DND-41 (cell line): ENCODE data around the gene GAS7.

Source experiments
- ATAC-seq: fragments of 200-7000 bp; cut with Tn5 transposase; 3 replicates; pipeline ENCODE4 v1.9.1; 2021; ENCODE audit warnings: low read depth; ENCODE audit not compliant: insufficient read depth
- DNase-seq: peaks from one replicate; pipeline ENCODE4 v3.0.0-alpha.2; 2020
- H2AFZ ChIP-seq: 2 replicates; pipeline ENCODE4 v1.6.0; 2012; ENCODE audit warnings: low read depth, low read length
- H3K27ac ChIP-seq: 2 replicates; pipeline ENCODE4 v1.5.1; 2012; ENCODE audit warnings: low read length, inconsistent platforms
- H3K27me3 ChIP-seq: fragments of 200-600 bp; sonication (generic); 2 replicates; pipeline ENCODE4 v1.6.0; 2012; ENCODE audit warnings: low read length, mild to moderate bottlenecking, inconsistent platforms; ENCODE audit not compliant: insufficient read depth, poor library complexity
- H3K36me3 ChIP-seq: 2 replicates; pipeline ENCODE4 v1.5.1; 2012; ENCODE audit warnings: low read length, inconsistent platforms; ENCODE audit not compliant: insufficient read depth
- H3K4me1 ChIP-seq: 2 replicates; pipeline ENCODE4 v1.5.1; 2012; ENCODE audit warnings: mild to moderate bottlenecking, low read length; ENCODE audit not compliant: insufficient read depth
- H3K4me2 ChIP-seq: 2 replicates; pipeline ENCODE4 v1.6.0; 2012; ENCODE audit warnings: mild to moderate bottlenecking, moderate library complexity, low read length, inconsistent platforms; ENCODE audit not compliant: insufficient read depth
- H3K4me3 ChIP-seq, 2 experiments: fragments of 200-600 bp in 1 of 2; shearing (Covaris generic) in 1 of 2; 2 replicates each; pipeline ENCODE4 v1.5.1; 2012 to 2016; ENCODE audit warnings: inconsistent platforms in 2 of 2, low read length in 2 of 2, mild to moderate bottlenecking in 2 of 2, low read depth in 1 of 2, moderate library complexity in 1 of 2
- H3K79me2 ChIP-seq: 2 replicates; pipeline ENCODE4 v1.6.0; 2012; ENCODE audit warnings: low read length, inconsistent platforms; ENCODE audit not compliant: insufficient read depth
- H3K9ac ChIP-seq: 2 replicates; pipeline ENCODE4 v1.6.0; 2012; ENCODE audit warnings: low read depth, mild to moderate bottlenecking, inconsistent platforms, low read length, moderate library complexity
- H3K9me3 ChIP-seq: 2 replicates; pipeline ENCODE4 v1.5.1; 2012; ENCODE audit warnings: low read length, moderate library complexity, mild to moderate bottlenecking, inconsistent platforms; ENCODE audit not compliant: insufficient read depth, severe bottlenecking
- H4K20me1 ChIP-seq: 2 replicates; pipeline ENCODE4 v1.6.0; 2012; ENCODE audit warnings: low read length; ENCODE audit not compliant: insufficient read depth
- EZH2 ChIP-seq: IDR thresholded peaks from 3 replicates; pipeline ENCODE4 v1.6.1; 2012; ENCODE audit warnings: borderline replicate concordance, low read depth, mild to moderate bottlenecking, moderate library complexity, low read length, inconsistent platforms; ENCODE audit not compliant: severe bottlenecking
- TF ChIP-seq, protein P1 (sequence below): IDR thresholded peaks from 2 replicates; pipeline ENCODE4 v1.5.1; 2012; ENCODE audit warnings: borderline replicate concordance, low read length, moderate library complexity, mild to moderate bottlenecking; ENCODE audit not compliant: poor library complexity, severe bottlenecking; ENCODE audit errors: extremely low read depth

The GAS7 gene

DNA sequence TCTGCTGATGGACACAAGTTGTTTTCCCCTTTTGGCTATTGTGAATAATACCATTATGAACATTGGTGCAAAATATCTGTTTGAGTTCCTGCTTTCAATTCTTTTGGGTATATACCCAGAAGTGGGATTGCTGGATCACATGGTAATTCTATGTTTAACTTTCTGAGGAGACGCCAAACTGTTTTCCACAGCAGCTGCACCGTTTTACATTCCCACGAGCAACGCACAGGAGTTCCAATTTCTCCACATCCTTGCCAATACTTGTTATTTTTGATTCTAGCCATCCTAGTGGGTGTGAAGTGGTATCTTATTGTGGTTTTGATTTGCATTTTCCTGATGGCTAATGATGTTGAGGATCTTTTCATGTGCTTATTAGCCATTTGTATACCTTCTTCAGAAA lies 43.4 kb upstream of the GAS7 start:
- no peaks in the 10 kb centered on the region for H4K20me1 ChIP-seq
- H2AFZ ChIP-seq, result no peak overlapping the region
- no peak overlapping the region for H3K4me3 ChIP-seq
- H3K27ac ChIP-seq, result no peak overlapping the region
- H3K79me2 ChIP-seq, result no peaks in the 10 kb centered on the region
- no peak for ATAC-seq
- TF ChIP-seq, protein P1, sequence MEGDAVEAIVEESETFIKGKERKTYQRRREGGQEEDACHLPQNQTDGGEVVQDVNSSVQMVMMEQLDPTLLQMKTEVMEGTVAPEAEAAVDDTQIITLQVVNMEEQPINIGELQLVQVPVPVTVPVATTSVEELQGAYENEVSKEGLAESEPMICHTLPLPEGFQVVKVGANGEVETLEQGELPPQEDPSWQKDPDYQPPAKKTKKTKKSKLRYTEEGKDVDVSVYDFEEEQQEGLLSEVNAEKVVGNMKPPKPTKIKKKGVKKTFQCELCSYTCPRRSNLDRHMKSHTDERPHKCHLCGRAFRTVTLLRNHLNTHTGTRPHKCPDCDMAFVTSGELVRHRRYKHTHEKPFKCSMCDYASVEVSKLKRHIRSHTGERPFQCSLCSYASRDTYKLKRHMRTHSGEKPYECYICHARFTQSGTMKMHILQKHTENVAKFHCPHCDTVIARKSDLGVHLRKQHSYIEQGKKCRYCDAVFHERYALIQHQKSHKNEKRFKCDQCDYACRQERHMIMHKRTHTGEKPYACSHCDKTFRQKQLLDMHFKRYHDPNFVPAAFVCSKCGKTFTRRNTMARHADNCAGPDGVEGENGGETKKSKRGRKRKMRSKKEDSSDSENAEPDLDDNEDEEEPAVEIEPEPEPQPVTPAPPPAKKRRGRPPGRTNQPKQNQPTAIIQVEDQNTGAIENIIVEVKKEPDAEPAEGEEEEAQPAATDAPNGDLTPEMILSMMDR, result no peak
- TF ChIP-seq EZH2, result no peak
- DNase-seq, result no peak
- H3K9me3 ChIP-seq, result no peaks in the 10 kb centered on the region
- no peaks in the 10 kb centered on the region for H3K4me1 ChIP-seq
- H3K36me3 ChIP-seq, result no peaks in the 10 kb centered on the region
- H3K9ac ChIP-seq, result no peak overlapping the region
- no peak overlapping the region for H3K4me2 ChIP-seq
- H3K27me3 ChIP-seq, result no peaks in the 10 kb centered on the region

DNA sequence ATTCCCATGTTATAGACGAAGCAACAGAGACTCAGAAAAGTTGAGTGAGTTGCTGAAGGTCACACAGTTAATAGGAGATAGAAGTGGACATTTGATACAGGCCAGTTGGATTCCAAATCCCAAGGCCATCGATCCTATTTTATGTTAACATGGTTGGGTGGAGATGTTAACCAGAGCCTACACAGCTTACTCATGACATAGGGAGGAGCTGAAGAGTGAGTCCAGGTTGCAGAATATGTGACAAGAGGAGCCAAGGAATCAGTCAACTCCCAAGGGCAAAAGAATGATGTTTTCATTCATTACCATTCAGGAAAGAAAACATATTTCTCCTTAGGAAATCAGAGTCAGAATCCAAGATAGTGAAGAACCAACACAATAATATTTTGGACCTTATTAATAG lies 40.3 kb upstream of the GAS7 start:
- no peak overlapping the region for H3K4me3 ChIP-seq
- H3K4me2 ChIP-seq, result no peak overlapping the region
- H4K20me1 ChIP-seq, result no peaks in the 10 kb centered on the region
- TF ChIP-seq, protein P1, result no peak
- no peak for TF ChIP-seq EZH2
- ATAC-seq (no peak), DNase-seq (no peak)
- H3K79me2 ChIP-seq, result no peaks in the 10 kb centered on the region
- H3K27me3 ChIP-seq, result no peaks in the 10 kb centered on the region
- no peak overlapping the region for H3K9ac ChIP-seq
- H3K36me3 ChIP-seq, result no peaks in the 10 kb centered on the region
- no peak overlapping the region for H3K27ac ChIP-seq
- no peaks in the 10 kb centered on the region for H3K4me1 ChIP-seq
- no peak overlapping the region for H2AFZ ChIP-seq
- no peaks in the 10 kb centered on the region for H3K9me3 ChIP-seq

DNA sequence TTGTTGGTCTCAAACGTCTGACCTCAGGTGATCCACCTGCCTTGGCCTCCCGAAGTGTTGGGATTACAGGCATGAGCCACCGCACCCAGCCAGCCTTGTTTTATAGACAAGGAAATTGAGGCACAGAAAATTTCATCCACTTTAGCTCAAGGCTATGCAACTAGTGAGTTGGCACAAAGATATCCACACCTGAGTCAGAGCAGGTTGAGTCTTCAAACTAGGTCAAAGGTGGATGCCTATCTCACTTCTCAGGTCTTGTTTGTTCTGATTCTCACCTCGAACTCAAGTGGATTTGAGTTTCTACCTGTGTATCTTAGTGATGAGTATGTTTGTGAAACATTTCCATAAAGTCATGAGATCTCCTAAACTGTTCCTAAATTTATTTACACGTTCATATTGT lies 35.6 kb upstream of the GAS7 start:
- H3K4me1 ChIP-seq, result no peaks in the 10 kb centered on the region
- no peaks in the 10 kb centered on the region for H3K36me3 ChIP-seq
- no peaks in the 10 kb centered on the region for H4K20me1 ChIP-seq
- H3K4me3 ChIP-seq, result no peak overlapping the region
- H3K27me3 ChIP-seq, result no peaks in the 10 kb centered on the region
- DNase-seq (no peak), ATAC-seq (no peak)
- no peak for TF ChIP-seq EZH2
- TF ChIP-seq, protein P1, result no peak
- no peak overlapping the region for H2AFZ ChIP-seq
- H3K9ac ChIP-seq, result no peak overlapping the region
- no peak overlapping the region for H3K4me2 ChIP-seq
- no peaks in the 10 kb centered on the region for H3K79me2 ChIP-seq
- H3K9me3 ChIP-seq, result no peaks in the 10 kb centered on the region
- no peak overlapping the region for H3K27ac ChIP-seq

DNA sequence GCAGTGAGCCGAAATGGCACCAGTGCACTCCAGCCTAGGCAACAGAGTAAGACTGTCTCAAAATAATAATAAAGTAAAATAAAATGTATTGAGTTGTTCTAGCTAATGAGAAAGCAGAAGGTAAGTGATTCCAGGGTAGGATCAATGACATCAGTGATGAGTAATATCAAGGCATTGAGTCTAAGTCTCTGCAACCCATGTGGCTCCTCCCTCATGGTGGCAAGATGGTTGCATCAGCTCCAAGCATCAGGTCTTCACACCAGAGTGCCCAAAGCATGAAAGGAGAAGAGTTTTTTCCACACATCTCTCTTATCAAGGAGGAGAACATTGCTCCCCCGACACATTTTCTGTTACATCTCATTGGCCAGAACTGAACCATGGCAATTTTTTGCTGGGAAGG lies 34.8 kb upstream of the GAS7 start:
- Histone ChIP-seq H3K4me3 (no peak overlapping the region), H3K27ac (no peak overlapping the region), H2AFZ (no peak overlapping the region), H3K27me3 (no peaks in the 10 kb centered on the region), H3K36me3 (no peaks in the 10 kb centered on the region), H3K9ac (no peak overlapping the region), H3K9me3 (no peaks in the 10 kb centered on the region), H3K79me2 (no peaks in the 10 kb centered on the region), H4K20me1 (no peaks in the 10 kb centered on the region), H3K4me1 (no peaks in the 10 kb centered on the region), H3K4me2 (no peak overlapping the region)
- no peak for TF ChIP-seq EZH2
- ATAC-seq, result no peak
- DNase-seq, result no peak
